NOMO-1 (cell line): ENCODE data around the gene ARHGEF3.

Experiments
- DNase-seq, 2 experiments: peaks; one replicate each; lab custom pipeline; 2025; ENCODE audit not compliant: unreplicated experiment in 2 of 2; lab: John Stamatoyannopoulos, UW

The ARHGEF3 gene, protein sequence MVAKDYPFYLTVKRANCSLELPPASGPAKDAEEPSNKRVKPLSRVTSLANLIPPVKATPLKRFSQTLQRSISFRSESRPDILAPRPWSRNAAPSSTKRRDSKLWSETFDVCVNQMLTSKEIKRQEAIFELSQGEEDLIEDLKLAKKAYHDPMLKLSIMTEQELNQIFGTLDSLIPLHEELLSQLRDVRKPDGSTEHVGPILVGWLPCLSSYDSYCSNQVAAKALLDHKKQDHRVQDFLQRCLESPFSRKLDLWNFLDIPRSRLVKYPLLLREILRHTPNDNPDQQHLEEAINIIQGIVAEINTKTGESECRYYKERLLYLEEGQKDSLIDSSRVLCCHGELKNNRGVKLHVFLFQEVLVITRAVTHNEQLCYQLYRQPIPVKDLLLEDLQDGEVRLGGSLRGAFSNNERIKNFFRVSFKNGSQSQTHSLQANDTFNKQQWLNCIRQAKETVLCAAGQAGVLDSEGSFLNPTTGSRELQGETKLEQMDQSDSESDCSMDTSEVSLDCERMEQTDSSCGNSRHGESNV

DNA sequence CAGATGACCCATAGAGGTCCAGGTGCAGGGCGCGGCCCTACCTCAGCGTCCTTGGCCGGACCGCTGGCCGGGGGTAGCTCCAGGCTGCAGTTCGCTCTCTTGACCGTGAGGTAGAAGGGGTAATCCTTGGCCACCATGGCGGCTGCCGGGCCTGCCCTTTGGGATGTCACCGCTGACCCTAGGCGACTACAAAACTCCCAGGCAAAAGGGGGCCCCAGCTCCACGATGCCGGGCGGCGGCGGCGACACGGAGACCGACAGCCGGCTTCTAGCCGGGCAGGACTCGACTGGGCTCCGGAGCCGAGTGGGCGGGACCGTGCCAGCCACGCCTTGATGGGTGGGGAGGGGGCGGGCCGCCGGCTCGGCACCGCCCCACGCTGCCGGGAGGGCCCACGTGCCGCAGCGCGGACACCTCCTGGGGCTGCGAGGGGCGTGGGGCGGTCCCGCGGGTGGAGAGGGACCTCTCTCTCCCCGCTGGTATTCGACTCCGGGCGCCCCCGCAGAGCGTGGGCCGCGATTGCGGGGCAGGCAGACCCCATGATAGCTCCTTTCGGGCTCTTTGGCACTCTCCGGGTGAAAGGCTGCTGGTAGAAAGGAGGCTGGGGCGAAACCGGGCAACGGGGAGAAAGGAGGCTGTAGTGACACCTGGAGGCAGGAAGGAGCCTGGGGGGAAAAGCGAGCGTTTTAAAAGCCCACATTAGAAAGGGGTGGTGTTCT is at the start of gene ARHGEF3:
ARHGEF3 (minus strand) TSS at position 288 of the 716 bp plus-strand sequence; CDS start at position 137, 151 bp downstream.
- peak; percentile 78 to 80 for DNase-seq

DNA sequence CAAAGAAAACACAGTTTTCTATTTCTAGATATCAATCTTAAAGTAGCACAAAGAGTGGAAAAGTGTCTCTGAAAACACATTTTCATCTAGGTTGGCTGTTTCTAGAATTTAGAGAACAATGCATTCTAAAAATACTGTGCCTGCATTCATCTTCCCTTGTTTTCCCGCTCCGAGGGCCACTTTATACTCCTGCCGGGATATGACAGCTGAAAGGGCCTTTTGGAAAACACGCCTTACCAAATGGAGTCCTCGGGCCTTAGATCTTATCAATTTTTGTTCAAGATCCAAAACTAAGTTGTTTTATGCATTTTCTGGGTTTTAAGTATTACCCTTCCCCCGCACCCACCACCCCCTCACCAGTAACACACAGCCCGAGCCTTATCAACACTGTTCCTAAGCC is 47.9 kb upstream of the ARHGEF3 start:
- no peak for DNase-seq

DNA sequence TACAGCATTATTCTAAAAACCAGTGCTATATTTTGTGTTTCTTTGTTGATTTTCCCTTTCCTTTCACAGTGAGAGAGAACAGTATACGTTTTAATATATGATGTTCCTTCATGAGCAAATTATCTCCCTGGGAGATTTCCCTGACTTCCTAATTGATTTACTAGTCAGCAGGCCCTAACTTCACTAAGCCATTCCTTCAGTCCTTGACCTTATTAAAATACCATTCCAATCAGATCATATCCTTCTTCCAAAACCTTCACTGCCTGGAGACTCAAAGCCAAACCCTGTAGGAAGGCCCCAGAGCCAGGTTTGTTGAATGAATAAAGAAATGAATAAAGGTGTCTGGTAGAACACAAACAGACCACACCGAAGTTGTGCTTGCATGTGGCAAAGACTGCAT is 43.8 kb upstream of the ARHGEF3 start:
- DNase-seq: no peak

DNA sequence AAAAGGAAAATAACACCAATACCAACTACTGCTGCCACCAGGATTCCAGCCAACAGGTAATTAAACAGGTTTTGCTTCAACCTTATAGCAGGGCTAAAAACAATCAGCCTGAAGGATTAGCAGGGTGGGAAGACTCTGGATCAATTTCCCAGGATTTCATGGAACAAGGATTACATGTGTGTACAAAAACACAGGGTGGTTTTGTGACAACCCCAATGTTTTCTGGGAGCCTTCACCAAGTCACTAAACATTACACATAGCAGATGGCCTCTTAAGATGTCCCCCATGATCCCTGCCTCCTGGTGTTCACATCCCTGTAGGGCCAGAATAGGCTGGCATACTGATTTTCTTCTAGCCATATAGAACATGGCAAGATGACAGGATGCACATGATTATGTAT is 42.8 kb upstream of the ARHGEF3 start:
- DNase-seq: no peak

DNA sequence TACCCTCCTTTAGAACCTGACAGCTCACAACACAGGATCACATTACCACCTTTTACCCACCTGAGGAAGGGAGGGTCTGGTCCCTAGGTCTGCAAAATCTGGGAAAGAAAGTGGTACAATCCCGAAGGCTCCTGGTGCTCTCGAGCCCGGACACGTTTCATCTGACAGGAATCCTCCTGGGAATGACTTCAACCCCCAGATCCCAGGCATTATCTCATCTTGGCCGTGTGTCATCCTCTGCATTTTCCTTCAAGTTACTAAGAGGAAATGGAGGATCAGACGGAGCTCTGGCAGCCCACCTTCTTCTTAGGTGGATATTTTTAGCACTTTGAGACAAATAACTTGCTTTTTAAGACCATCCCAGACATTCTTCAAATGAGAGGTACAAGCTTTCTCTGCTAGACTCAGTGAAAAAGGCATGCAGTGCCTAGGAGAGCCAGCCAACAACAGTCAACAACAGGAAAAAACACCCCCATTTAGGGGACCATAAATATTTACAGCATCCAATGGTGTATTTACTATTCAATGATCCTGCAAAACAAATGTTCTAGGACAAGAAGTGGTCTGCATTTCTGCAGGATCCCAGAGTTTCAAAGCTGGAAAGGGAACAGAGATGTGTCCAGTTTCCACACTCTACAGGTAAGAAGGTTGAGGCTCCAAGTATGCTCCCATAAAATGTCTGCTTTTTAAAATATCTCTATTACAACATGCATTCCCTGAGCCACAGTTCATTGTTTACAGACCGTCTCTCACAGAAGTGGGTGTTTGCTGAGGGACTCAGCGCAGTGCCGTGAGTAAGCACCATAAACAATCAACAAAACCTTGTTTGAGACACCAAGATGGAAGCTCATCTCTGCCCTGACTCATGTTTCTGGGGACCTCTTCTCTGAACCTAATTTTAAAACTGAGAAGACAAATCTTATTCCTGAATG is 38.3 kb upstream of the ARHGEF3 start:
- no peak for DNase-seq

DNA sequence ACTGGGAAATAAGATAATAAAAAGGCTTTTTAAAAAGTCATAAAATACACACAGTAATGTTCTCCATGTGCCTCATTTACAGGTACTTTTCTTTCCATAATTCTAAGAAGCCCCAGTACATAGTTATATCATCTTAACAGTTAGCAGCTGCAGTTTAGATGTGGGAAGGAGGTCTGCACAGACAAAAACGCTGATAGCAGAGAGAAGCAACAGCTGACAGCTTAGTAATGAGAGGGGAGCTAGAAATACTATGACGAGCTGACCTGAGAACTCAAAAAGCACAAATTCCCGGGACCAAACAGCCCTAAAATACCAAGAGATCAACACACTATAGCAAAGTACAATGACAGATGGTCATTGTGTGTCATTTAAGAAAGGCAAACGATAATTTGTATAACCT is 36.7 kb upstream of the ARHGEF3 start:
- no peak for DNase-seq

DNA sequence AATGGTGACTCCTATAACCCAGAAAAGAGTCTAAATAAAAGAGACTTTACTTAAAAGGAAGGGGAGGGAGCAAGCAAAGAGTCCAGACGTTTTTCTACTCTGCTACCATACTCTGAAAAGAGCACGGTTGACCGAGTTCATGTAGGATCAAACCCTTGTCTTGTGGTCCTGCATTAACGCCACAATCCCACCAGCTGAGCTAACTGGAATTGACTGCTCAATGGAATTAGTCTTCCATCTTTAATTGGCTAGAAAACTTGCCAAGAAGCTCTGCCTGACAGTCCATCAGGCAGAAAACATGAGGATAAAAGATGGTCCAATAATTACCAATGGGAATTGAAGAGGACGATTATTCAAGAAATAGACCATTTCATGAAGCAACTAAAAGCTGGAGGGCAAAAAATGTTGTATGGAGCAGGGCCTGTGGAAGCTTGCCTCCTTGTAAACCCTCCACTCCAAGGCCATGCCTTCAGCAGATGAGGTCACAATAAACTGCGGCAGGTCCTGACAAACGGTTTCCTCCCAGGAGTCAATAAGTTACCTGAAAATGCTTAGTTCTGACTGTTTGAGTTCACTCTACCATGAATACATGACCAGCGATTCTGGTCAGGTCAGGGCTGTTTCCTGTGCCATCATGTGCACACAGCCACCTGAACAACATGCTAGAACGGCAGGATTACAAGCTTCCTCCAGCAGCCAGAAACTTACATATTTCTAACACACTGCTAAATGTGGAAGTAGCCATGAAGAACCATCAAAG is 35.6 kb upstream of the ARHGEF3 start:
- DNase-seq: no peak

DNA sequence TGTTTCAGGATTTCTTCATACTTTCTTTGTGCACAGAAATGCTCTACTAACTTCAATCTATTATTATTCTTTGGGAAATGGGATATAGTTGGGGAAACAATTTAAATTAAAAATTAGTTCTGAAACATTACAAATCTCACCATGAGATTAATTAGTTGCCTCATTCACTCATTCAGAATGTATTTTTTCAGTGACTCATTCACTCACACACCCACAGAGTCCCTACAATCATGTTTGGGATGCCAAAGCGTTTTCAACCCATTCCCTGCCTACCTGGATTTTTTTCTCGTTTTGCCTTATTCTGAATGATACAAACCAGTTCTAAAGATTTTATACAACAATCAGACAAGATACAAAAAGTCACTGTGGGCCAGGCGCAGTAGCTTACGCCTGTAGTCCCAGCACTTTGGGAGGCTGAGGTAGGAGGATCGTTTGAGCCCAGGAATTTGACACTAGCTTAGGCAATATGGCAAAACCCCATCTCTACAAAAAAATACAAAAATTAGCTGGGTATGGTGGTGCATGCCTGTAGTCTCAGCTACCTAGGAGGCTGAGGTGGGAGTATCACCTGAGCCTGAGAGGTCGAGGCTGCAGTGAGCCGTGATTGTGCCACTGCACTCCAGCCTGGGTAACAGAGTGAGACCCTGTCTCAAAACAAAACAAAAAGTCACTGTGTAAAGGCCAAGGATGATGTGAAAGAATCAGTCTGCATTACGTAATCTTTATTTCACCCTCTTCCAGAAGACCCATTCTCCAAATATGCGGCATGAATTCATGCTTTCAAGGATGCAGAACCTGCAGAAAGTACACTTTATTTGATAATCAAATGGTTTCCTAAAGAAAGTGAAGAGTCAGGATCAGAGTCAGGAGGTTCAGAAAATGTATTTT is 34.8 kb upstream of the ARHGEF3 start:
- DNase-seq: peak in 1 of 2 experiments; percentile 13

DNA sequence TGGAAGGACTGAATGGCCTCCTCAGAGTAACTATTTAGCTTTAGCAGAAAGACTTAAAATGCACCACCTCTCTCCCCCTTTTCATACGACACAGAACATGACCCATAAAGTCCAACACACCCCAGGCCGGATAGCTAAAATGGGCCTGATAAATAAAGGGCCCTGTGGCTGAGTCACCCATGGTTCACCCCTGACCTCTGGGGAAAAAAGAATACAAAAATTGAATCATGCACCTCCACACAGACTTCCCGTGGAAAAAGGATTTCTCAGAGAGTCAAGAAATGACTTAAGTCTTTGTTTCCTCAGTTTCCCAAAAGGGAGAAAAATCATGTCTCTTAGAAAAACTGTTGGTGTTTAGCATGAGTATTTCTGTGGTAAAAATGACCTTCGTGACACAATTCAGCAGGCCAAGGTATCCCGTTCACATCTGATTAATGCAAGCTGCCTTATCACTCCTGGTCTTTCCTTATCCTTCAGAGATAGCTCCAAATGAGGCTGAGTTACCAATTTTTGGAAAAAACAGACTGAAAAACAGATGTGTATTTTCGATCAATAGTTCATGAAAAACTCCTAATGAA is 34.0 kb upstream of the ARHGEF3 start:
- no peak for DNase-seq

DNA sequence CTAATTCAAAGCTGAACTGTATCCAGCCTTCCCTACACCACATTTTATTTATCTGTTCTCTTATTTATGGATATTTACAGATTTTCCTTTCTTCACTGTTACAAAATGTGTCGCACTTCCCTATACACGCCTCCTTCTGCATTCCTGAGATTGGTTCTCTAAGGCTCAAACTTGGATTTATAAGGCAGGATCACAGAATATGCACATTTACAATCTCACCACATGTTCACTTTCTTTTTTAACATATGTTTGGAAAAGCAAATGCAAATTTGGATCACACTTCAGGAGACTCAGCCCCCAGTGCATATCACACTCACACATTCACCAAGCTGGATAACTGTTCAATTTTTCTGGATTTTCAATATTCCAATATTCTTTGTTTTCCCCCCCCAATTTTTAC is 31.8 kb upstream of the ARHGEF3 start:
- no peak for DNase-seq

DNA sequence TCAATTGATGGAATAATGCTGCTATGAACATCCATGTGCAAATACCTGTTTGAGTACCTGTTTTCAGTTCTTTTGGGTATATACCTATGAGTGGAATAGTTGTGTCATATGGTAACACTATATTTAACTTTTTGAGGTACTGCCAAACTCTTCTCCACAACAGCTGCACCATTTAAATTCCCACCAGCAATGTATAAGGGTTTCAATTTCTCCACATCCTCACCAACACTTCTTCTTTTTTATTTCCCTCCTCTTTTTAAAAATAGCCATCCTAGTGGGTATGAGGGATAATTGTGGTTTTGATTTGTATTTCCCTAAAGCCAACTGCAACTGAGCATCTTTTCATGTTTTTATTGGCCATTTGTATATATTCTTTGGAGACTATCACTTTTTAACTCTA is 31.3 kb upstream of the ARHGEF3 start:
- DNase-seq: peak; percentile 16 to 60

DNA sequence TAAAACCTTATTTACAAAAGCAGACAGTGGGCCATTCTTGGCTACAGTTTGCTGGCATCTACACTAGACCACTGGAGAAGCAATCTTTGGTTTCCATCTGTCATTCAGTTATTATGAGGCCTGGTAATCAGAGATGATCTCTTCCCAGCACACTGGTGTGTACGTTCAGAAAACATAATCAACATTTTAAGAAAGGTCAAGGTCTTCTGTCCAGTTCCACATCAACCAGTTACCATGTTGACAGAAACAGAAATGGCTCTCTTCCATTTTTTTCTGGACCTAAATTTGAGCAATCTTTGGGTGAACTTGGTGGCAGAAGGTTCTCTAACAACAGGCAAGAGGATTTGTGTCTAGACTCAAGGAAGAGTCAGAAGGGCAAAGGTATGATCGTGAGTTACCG is 29.8 kb upstream of the ARHGEF3 start:
- DNase-seq: no peak

DNA sequence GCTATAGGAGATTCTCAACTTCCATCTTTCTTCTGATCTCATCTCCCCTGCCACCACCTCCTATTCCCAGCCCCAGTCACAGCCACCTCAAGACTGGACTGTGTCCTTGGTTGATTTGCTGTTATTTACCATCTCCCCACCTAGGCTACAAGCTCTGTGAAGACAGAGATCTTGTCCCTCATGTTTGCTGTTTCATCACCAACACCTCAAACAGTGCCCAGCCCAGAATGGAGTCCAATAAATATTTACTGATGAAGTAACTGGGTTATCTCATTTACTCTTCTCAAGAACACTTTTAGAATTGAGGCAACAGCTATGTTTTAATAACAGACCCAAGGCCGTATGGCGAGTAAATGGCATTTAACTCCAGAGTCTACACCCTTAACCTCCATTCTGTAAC is 29.1 kb upstream of the ARHGEF3 start:
- no peak for DNase-seq

DNA sequence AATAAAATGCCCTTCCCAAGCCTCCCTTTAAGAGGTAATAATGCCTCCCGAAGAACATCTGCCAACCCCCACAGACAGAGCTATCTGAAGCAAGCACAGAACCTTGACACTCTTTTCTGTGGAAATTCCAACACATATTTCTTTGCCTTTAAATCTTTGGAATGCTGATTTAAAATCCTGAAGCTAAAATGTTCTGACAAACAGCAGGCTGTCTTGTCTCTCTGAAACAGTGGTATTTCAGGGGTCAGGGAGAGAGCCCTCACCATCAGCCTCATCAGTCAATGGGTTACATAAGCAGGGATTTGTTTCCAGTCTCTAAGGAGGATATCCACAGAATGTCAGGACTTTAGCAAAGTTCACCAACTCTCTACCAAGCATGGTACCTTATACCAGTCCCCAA is 27.8 kb upstream of the ARHGEF3 start:
- DNase-seq: no peak

DNA sequence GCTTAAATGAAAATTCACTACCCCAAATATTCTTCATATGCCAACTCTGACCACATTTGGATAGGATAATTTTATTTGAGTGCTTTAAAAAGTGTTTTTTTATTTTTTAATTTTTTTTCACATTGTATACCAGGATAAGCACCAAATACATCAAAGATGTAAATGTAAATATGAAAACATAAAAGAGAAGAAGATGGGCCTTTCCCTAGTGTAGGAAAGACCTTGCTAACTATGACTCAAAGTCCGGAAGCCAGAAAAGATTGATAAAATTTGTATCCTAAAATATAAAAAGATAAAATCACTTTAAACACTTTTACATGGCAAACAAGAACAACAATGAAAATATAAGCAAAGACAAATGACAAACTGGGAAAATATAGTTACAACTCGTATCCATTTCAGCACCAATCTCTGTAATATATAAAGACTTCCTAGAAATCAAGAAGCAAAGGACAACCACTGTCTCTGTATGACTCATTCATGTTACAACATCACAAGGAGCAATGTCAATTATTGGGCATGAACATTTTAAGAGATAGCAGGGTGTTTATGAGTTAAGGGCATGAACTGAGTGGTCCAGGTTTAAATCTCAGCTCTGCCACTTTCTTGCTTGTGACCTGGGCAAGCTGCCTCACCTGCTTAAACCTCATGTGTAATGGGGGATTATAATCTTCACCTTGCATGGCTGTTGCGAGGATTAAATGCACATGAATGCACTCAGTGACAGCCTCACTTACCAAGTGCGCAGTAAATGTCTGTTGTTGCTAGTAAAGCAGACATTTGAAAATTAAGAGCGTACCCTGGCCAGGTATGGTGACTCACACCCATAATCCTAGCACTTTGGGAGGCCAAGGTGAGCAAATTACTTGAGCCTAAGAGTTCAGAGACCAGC is 25.3 kb upstream of the ARHGEF3 start:
- peak; percentile 34 to 61 for DNase-seq

DNA sequence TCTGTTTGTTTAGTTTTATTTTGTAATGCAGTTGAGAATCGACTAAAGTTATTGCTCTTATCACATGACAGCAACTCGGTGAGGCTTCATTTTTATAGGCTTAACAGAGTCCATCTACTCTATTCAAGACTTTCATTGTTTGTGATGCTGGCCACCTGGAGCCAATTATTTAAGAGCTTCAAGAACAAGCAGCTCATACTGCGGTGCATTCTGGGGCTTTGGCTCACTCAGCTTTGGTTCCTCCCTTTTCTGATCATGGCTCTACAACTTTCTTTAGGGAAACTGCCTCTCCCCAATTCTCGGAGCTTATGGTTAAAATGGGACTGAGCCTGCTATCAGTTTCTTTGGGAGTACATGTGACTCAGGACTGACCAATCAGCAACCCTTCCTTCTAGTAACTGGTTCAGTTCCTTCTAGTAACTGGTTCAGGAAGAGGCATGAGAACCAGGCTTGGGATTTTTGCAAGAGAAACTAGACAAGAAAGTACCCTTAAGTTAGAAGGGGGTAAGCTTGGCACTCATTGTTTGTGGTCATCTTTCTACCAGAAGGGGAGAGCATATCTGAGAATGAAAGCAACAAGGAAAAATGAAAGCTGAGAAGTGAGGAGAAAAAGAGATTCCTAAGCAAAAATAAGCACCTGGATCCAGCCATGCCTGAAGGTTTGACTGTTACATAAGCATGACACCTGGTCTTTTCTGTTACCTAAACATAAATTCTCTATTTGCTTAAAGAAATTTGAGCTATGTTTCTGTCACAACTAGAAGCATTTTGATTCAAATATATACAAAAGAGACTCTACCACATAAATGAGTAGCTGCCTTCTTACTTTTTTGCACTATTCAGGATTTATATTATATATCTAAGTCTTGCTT is 24.1 kb upstream of the ARHGEF3 start:
- no peak for DNase-seq
